T-helper 17 cell (primary cell): ENCODE results near the gene CCDC60. TPM values are rescaled to one million over a fixed set of nuclear protein-coding genes. Genes with fewer than 3 reads are reported as not detected.

Source experiments
- ATAC-seq: fragments of 150-1000 bp; cut with Tn5 transposase; 2 replicates; pipeline ENCODE4 v1.10.0; 2021; ENCODE audit warnings: mild to moderate bottlenecking, moderate library complexity
- DNase-seq, 3 donors: peaks; one replicate each; pipeline versions ENCODE4 v3.0.0 to v3.0.0-alpha.2; 2020 to 2021
- H3K9me3 ChIP-seq: one replicate; pipeline ENCODE4 v1.7.0; 2013; ENCODE audit warnings: low read length, mild to moderate bottlenecking; ENCODE audit not compliant: control insufficient read depth, poor library complexity, severe bottlenecking
- H3K27ac Mint-ChIP-seq: one replicate; pipeline ENCODE4 v1.8.0; 2022; ENCODE audit warnings: mild to moderate bottlenecking, moderate library complexity, mixed read lengths
- H3K27me3 Mint-ChIP-seq: one replicate; pipeline ENCODE4 v1.8.0; 2022; ENCODE audit warnings: mixed read lengths
- H3K36me3 Mint-ChIP-seq: one replicate; pipeline ENCODE4 v1.8.0; 2022; ENCODE audit warnings: low read depth, mixed read lengths
- H3K4me1 Mint-ChIP-seq: one replicate; pipeline ENCODE4 v1.8.0; 2022; ENCODE audit warnings: mild to moderate bottlenecking, mixed read lengths
- H3K4me3 Mint-ChIP-seq: one replicate; pipeline ENCODE4 v1.8.0; 2022; ENCODE audit warnings: mild to moderate bottlenecking, moderate library complexity, mixed read lengths
- total RNA-seq, 4 donors: library from RNA in 2 of 4; stranded (reverse) in 2 of 4; gene quantifications; one replicate each; pipeline ENCODE4 v1.2.3 and lab custom pipeline; 2022 to 2026

Gene CCDC60
- total RNA-seq, 2 donors from 2014 or later, result not detected

GRCh38 chr12:119378903-119379302 is 44.4 kb downstream of the CCDC60 start:
- Mint-ChIP-seq H3K4me3 (no peak overlapping the region), H3K27ac (no peak overlapping the region), H3K27me3 (no peaks in the 10 kb centered on the region), H3K4me1 (no peaks in the 10 kb centered on the region), H3K36me3 (no peaks in the 10 kb centered on the region)
- DNase-seq, result no peak
- ATAC-seq, result no peak
- H3K9me3 ChIP-seq, result no peaks in the 10 kb centered on the region

GRCh38 chr12:119381471-119382235 is 47.1 kb downstream of the CCDC60 start:
- no peaks in the 10 kb centered on the region for H3K9me3 ChIP-seq
- Mint-ChIP-seq H3K4me1 (no peaks in the 10 kb centered on the region), H3K27me3 (no peaks in the 10 kb centered on the region), H3K27ac (no peak overlapping the region), H3K4me3 (no peak overlapping the region), H3K36me3 (no peaks in the 10 kb centered on the region)
- ATAC-seq (no peak), DNase-seq (no peak)

DNA sequence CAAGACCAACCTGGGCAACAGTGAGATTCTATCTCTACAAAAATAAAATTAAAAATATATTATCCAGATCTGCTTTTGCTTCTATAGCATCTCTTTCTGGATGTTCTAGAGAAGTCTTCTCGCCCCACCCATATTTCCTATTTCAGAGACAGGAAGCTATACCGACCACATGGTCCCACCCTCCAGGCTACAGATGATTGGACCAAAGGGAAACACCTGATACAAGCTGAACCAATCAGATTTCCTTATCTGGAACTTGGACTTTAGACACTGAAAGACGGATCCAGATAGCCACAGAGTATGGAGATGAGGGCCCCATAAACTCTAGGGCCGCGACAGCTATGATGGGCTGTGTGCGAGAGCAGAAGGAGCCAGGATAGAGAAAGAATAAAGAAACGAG is 48.7 kb downstream of the CCDC60 start:
- H3K27ac Mint-ChIP-seq, result no peak overlapping the region
- H3K9me3 ChIP-seq, result no peaks in the 10 kb centered on the region
- ATAC-seq (no peak), DNase-seq (no peak)
- no peaks in the 10 kb centered on the region for H3K4me1 Mint-ChIP-seq
- no peak overlapping the region for H3K4me3 Mint-ChIP-seq
- H3K36me3 Mint-ChIP-seq, result no peaks in the 10 kb centered on the region
- no peaks in the 10 kb centered on the region for H3K27me3 Mint-ChIP-seq

DNA sequence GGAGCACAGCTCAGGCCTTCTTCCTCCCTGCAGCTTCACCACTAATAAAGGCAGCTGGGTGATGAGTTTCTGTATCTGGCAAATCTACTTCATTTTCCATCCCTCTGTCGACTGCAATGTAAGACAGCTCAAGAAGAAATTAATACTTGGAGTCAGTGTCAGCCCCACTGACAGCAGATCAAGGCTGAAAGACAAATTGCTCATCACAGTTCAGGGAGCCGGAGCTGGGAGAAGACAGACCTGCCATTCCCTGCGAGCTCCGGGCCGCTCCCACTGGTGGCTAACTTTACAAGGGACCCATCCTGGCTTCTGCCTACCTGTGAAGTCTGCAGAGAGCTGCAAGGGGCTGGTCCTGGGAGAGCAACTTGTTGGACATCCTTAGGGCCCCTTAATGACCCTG is 49.8 kb downstream of the CCDC60 start:
- no peak overlapping the region for H3K27ac Mint-ChIP-seq
- no peaks in the 10 kb centered on the region for H3K36me3 Mint-ChIP-seq
- H3K4me3 Mint-ChIP-seq, result no peak overlapping the region
- H3K9me3 ChIP-seq, result no peaks in the 10 kb centered on the region
- H3K4me1 Mint-ChIP-seq, result no peaks in the 10 kb centered on the region
- peaks cover 1% of the 10 kb centered on the region for H3K27me3 Mint-ChIP-seq
- DNase-seq (no peak), ATAC-seq (no peak)

- Mint-ChIP-seq H3K4me1 (no peaks in the 10 kb centered on the region), H3K36me3 (no peaks in the 10 kb centered on the region), H3K4me3 (no peak overlapping the region), H3K27ac (no peak overlapping the region), H3K27me3 (peaks cover 8% of the 10 kb centered on the region)
- no peaks in the 10 kb centered on the region for H3K9me3 ChIP-seq
- DNase-seq (no peak), ATAC-seq (no peak)
These were observed 51.1 kb downstream of the CCDC60 start for GRCh38 chr12:119385659-119386058.

DNA sequence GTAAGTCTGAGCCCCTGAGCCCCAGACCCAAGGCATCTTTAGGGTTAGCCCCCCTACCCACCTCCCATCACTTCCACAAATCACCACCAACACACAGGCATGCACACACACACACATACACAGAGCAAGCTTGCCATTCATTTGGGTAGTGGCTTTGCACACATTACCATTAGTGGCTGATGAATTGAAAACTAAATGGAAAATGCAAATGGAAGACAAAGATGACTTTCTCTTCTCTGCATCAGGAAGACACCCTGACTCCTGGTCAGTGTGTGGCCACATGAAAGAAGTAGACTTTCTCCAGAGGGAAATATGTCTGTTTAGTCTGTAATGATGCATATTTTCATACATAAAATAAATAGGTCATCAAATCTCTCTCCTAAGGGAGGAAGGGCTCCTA is 55.2 kb downstream of the CCDC60 start:
- no peaks in the 10 kb centered on the region for H3K9me3 ChIP-seq
- ATAC-seq, result no peak
- H3K27me3 Mint-ChIP-seq, result peaks cover 15% of the 10 kb centered on the region

DNA sequence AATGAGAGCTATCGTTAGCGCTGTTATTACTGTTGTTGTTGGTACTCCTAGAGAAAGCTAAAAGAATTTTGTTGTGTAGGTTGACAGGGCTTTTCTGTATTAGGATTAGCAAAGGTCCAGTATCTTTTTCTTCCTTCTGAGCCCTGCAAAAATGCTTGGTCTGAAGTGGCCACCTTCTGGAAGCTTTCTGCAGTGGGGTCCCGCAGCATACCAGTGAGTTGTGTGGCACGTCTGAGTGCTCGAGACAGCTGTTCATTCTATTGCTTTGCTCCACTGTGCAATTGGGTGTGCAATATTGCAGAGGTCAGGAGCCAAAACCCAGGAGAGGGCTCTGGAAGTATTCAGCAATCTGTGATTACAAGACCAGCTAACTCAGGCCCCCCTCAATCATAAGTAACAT is 57.1 kb downstream of the CCDC60 start:
- Mint-ChIP-seq H3K36me3 (no peaks in the 10 kb centered on the region), H3K27ac (no peak overlapping the region), H3K4me3 (no peak overlapping the region), H3K4me1 (no peaks in the 10 kb centered on the region), H3K27me3 (peaks cover 19% of the 10 kb centered on the region)
- no peaks in the 10 kb centered on the region for H3K9me3 ChIP-seq
- DNase-seq (no peak), ATAC-seq (no peak)

More for the DNA sequence above, 55.2 kb downstream of the CCDC60 start:
- no peaks in the 10 kb centered on the region for H3K4me1 Mint-ChIP-seq
- no peaks in the 10 kb centered on the region for H3K36me3 Mint-ChIP-seq
- no peak for DNase-seq
- no peak overlapping the region for H3K4me3 Mint-ChIP-seq
- no peak overlapping the region for H3K27ac Mint-ChIP-seq

DNA sequence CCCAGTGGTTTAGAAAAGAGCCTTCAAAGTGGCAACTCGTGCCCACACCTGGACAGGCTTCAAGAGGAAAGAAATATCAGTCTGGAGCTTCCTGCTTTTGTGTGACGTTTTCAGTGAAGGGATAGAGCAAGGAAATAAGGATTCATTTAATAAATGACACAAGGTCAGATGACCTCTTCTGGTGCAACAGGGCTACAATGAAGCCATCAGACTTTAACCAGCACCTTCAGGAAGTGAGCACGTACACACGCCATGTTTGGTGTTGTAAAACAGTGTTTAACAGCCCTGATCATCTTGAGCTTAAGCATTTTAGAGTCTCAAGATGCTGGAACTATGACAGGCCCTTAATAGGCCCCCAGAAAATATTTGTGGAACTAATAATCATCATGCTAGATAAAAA is 59.1 kb downstream of the CCDC60 start:
- Mint-ChIP-seq H3K4me3 (no peak overlapping the region), H3K36me3 (no peaks in the 10 kb centered on the region), H3K27me3 (peaks cover 19% of the 10 kb centered on the region), H3K27ac (no peak overlapping the region), H3K4me1 (no peaks in the 10 kb centered on the region)
- ATAC-seq (no peak), DNase-seq (no peak)
- no peaks in the 10 kb centered on the region for H3K9me3 ChIP-seq

DNA sequence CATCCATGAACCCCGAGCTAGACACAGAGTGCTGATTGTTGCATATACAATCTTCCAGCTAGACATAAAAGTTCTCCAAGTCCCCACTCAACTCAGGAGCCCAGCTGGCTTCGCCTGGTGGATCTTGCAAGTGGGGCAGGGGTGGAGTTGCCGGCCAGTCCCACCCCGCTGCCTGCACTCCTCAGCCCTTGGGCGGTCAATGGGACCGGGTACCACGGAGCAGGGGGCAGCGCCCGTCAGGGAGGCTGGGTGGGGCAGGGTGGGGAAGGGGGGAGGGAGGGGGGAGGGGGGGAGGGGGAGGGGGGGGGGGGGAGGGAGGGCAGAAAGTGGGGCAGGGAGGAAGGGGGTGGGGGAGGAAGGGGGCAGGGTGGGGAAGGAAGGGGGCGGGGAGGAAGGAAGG is 63.0 kb downstream of the CCDC60 start:
- no peaks in the 10 kb centered on the region for H3K36me3 Mint-ChIP-seq
- DNase-seq (no peak), ATAC-seq (no peak)
- no peaks in the 10 kb centered on the region for H3K9me3 ChIP-seq
- no peak overlapping the region for H3K27ac Mint-ChIP-seq
- H3K4me1 Mint-ChIP-seq, result no peaks in the 10 kb centered on the region
- H3K4me3 Mint-ChIP-seq, result no peak overlapping the region
- H3K27me3 Mint-ChIP-seq, result peaks cover 5% of the 10 kb centered on the region

GRCh38 chr12:119398190-119398589 is 63.7 kb downstream of the CCDC60 start:
- no peaks in the 10 kb centered on the region for H3K4me1 Mint-ChIP-seq
- DNase-seq (no peak), ATAC-seq (no peak)
- peaks cover 4% of the 10 kb centered on the region for H3K27me3 Mint-ChIP-seq
- no peaks in the 10 kb centered on the region for H3K9me3 ChIP-seq
- no peaks in the 10 kb centered on the region for H3K36me3 Mint-ChIP-seq
- H3K27ac Mint-ChIP-seq, result no peak overlapping the region
- H3K4me3 Mint-ChIP-seq, result no peak overlapping the region

- H3K9me3 ChIP-seq, result no peaks in the 10 kb centered on the region
- ATAC-seq (no peak), DNase-seq (no peak)
- H3K27me3 Mint-ChIP-seq, result peaks cover 7% of the 10 kb centered on the region
- no peak overlapping the region for H3K4me3 Mint-ChIP-seq
- no peak overlapping the region for H3K27ac Mint-ChIP-seq
- no peaks in the 10 kb centered on the region for H3K4me1 Mint-ChIP-seq
- no peaks in the 10 kb centered on the region for H3K36me3 Mint-ChIP-seq
These were observed 64.8 kb downstream of the CCDC60 start for GRCh38 chr12:119399301-119399700.

- Mint-ChIP-seq H3K4me3 (no peak overlapping the region), H3K4me1 (no peaks in the 10 kb centered on the region), H3K27ac (no peak overlapping the region), H3K36me3 (no peaks in the 10 kb centered on the region), H3K27me3 (peaks cover 41% of the 10 kb centered on the region)
- no peak for DNase-seq
- no peaks in the 10 kb centered on the region for H3K9me3 ChIP-seq
- no peak for ATAC-seq
These were observed 71.8 kb downstream of the CCDC60 start for GRCh38 chr12:119406308-119406707.

DNA sequence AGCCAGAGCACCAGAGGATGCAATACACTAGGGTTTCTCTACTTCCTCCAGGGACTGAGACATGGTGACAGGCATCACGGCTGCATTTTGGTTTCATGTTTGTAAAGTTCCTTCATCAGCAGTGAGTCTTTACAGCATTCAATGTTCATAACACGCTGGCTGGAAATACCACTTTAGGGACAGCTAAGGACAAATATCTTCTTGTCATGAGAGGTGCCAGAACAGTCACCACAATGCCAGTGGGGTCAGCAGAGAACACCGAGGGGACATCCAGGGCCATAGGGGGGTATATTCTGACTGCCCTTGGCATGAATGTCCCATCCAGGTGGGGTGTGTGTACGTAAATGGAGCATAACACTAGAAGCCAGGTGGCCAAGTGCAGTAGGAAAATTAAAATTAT is 72.3 kb downstream of the CCDC60 start:
- no peak for DNase-seq
- peaks cover 46% of the 10 kb centered on the region for H3K27me3 Mint-ChIP-seq
- no peaks in the 10 kb centered on the region for H3K36me3 Mint-ChIP-seq
- no peak for ATAC-seq
- no peaks in the 10 kb centered on the region for H3K9me3 ChIP-seq
- H3K27ac Mint-ChIP-seq, result no peak overlapping the region
- no peaks in the 10 kb centered on the region for H3K4me1 Mint-ChIP-seq
- no peak overlapping the region for H3K4me3 Mint-ChIP-seq

DNA sequence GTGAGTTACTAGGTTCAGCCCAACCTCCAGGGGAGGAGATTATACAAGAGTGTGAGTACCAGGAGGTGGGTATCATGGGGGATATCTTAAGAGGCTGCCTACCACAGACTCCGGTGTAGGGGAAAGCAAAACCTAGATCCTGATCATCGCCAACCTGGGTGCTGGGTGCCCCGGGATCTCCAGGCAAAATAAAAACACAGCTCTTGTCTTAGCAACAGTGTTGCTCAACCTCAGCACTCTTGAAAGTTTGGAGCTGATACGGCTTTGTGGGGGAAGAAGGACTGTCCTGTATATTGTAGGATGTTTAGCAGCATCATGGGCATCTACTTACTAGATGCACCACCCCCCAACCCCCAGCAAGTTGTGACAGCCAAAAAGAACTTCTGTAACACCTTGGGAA is 74.5 kb downstream of the CCDC60 start:
- Mint-ChIP-seq H3K27me3 (peaks cover 65% of the 10 kb centered on the region), H3K36me3 (no peaks in the 10 kb centered on the region), H3K27ac (no peak overlapping the region), H3K4me1 (peaks cover 4% of the 10 kb centered on the region), H3K4me3 (no peak overlapping the region)
- DNase-seq (no peak), ATAC-seq (no peak)
- H3K9me3 ChIP-seq, result no peaks in the 10 kb centered on the region
